NCI-H226 (cell line): Measurements from ENCODE around the gene SERINC1.
"Not testable (repeated sequence)": the region's sequence is repeated elsewhere in the genome, so short reads cannot be mapped to it uniquely, and the experiment has no call there.

Source experiments
- DNase-seq: peaks from one replicate; pipeline ENCODE4 v3.0.0-alpha.2; 2015

SERINC1 gene

DNA sequence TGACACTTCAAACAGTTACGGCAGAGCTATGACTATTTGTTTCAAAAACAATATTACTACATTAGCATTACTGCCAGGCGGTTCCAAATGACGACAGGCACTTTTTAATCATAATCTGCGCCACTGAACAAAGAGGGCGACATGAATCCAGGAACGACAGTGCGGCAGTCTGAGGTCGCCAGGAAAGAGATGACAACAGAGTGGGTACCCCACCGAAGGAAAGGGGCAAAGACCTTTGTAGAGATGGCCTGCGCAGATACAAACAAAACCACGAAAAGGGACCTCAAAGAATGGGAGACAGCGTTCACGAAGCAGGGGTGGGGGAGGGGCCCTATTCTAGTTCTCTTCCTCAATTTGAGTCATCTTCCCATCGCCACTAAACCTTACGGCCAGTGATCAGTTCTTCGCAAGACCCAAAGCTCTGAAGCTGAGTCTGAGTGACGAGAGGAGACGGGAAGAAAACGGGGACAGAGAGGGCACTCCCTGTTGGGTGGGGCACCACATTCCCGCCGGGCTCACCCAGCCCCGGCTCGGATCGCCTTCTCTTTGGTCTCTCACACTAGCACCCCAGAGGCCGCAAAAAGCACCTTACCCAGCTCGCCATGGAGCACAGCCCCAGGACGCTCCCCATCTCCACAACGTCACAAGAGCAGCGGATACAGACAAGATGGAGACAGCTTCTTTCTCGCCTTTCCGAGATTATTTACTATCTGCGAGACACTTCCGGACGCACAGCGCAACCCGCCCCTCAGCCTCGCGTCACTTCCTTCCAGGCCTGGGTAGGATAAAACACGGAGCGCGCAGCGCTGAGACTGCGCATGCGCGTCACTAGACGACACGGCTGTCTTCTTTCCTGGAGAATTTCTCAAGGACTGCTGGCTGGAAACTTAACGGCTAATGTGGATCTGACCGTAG is at the start of gene SERINC1:
Gene SERINC1 (minus strand): TSS at position 701 of the 915 bp plus-strand sequence. CDS start 70 bp downstream, at position 631.
- DNase-seq = peak; percentile 91

GRCh38 chr6:122511193-122511924 is 39.8 kb upstream of the SERINC1 start:
- DNase-seq = no peak

DNA sequence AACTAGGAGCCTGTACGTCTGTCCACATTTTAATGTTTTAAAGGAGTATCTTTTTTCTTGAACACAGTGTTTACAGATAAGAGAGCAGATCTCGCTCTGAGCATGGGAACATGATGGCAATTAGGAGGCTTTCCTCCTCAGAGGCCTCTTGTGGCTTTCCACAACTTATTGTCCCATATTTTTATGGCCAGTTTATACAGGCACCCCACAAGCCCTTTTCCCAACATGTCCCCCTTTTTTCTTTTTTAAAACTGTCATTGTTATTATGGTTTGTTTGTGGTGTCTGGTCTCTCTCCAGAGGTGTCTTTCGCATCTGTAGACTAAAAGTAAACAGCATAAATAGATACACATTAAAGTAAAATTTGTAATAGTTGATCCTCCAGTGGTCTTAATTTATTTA is 33.6 kb upstream of the SERINC1 start:
- not testable (repeated sequence) for DNase-seq

GRCh38 chr6:122501475-122501874 is 29.9 kb upstream of the SERINC1 start:
- no peak for DNase-seq

- DNase-seq = no peak
Observed at GRCh38 chr6:122495612-122496011, 24.0 kb upstream of the SERINC1 start.

- no peak for DNase-seq
Observed at GRCh38 chr6:122494665-122495272, 23.2 kb upstream of the SERINC1 start.

DNA sequence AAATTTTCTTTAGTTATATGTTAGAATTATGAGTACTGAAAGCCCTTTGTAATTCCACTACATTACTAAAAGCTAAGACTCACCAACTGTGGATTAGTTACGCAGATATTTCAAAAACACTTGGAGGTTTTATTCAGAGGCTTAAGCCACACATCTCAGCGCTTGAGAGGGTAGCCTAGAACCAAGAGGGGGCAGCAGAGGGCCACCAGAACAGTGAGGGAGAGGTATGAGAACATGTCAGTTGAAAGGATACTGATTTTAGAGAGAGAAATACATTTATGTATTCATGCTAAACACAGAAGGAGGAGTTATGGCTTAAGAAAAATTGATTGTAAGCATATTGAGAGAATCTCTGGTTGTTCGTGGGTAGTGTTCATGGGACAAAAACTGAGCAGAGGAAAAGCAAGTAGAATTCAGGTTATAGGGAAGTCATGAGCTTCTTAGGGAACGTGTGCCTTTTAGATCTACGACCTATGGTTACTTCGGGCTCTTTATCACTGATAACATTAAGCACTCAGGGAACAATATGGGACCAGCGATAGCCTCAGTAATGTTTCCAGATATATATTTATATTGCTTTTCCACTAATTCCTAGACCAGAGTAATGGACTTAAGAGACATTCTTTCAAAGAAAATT is 20.4 kb upstream of the SERINC1 start:
- DNase-seq = peak; percentile 39

- no peak for DNase-seq
Observed at GRCh38 chr6:122490607-122491006, 19.0 kb upstream of the SERINC1 start.

DNA sequence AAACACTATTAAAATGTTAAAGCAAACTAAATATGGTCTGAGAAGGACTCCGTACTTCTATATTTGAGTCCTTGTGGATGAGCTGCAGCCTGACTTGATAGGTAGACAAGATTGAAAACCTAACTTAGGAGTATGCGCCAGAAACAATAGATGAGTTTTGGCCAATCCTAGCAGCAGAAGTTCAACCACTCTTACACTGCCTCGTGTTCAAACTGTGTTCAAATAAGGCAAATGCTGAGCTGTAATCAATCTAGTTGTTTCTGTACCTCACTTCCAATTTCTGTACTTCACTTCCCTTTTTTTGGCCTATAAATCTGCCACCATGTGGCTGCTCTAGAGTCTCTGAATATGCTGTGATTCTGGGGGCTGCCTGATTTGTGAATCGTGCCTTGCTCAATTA is 13.2 kb upstream of the SERINC1 start:
- no peak for DNase-seq

- DNase-seq = no peak
Observed at GRCh38 chr6:122482750-122483080, 11.1 kb upstream of the SERINC1 start.

GRCh38 chr6:122476131-122476530 is 4.5 kb upstream of the SERINC1 start:
- DNase-seq = peak; percentile 9

DNA sequence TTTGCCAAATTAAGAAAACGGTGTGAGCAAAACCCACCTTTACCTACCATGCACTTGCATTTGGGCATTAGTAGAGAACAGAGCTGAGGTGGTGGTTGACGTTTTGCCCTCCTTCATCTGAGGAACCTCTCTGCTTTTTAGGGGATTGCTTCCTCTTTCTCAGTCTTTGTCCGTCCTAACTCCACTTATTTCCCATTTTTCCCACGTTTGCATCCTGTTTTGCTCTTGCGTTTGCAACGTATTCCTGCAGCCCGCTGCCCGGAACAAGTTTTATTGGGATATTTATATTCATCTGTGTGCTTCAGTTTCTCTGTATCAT is 374 bp upstream of the SERINC1 start:
- no peak for DNase-seq

- DNase-seq = no peak
Observed at GRCh38 chr6:122461885-122462284, 9.7 kb downstream of the SERINC1 start.

DNA sequence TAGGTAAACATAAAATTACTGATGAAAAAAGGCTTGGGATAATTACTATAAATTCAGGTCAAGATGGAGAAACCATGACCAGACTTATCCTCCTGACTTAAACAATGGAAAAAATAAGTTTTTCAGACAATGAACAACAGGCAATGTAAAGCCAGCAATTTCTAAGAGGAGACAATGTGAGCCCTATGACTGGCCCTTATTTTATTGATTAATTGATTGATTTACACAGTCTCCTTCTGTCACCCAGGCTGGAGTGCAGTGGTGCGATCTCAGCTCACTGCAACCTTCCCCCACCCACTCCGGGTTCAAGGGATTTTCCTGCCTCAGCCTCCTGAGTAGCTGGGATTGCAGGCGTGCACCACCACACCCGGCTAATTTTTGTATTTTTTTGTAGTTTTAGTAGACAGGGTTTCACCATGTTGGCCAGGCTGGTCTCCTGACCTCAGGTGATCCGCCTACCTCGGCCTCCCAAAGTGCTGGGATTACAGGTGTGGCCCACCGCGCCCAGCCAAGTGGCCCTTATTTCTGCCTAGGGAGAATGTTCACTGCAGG is 11.7 kb downstream of the SERINC1 start:
- DNase-seq = not testable (repeated sequence)

GRCh38 chr6:122459240-122459639 is 12.4 kb downstream of the SERINC1 start:
- no peak for DNase-seq

DNA sequence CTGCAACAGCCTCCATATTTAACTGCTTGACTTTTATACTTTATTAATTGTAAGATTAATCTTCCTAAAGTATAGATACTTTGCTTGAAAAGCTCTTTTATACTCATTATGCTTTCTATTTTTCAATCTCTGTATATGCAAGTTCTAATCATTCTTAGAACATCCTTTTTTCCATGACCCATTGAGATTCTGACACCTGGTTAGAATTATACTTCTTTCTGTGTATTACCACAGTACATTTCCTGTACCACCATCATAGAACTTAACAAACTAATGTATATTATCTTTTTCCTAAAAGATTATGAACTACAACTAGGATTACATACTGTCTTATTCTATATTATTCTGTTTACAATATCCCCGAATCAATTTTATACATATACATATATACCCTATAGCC is 13.5 kb downstream of the SERINC1 start:
- no peak for DNase-seq

DNA sequence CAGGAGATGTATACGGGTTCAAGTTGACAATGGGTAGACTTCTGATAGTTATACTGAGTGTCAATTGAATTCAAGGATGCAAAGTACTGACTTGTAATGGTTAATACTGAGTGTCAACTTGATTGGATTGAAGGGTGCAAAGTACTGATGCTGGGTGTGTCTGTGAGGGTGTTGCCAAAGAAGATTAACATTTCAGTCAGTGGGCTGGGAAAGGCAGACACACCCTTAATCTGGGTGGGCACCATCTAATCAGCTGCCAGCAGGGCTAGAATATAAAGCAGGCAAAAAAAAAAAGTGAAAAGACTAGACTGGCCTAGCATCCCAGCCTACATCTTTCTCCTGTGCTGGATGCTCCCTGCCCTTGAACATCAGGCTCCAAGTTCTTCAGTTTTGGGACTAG is 16.5 kb downstream of the SERINC1 start:
- DNase-seq = not testable (repeated sequence)

GRCh38 chr6:122454673-122455072 is 16.9 kb downstream of the SERINC1 start:
- DNase-seq = no peak

DNA sequence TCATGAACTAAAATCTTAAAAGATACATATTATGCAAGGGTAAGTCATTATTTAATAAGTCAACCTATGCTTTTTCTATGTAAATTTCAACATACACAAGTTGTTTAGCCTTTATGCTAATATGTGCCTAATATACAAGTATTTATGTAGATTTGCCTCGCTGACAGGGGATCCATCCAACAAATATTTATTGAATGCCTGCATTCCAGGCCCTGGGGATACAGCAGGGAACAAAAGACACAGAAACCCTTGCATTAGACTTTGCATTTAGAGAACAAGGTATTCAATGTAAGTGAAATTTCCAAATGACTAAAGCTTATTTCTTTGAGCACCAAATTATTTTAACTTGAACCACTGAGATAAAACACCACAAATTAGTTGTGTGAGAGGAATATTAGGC is 19.1 kb downstream of the SERINC1 start:
- DNase-seq = no peak

DNA sequence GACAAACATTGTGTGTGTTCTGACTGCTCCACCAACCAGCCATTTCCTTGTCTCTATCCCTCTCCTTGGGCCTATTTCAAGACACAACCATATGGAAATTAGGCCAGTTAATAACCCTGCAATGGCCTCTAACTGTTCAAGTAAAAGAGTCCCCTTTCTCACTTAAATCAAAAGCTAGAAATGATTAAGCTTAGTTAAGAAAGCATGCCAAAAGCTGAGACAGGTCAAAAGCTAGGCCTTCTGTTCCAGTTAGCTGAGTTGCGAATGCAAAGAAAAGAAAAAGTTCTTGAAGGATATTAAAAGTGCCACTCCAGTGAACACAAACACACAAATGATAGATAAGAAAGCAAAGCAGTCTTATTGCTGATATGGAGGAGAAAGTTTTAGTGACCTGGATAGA is 22.5 kb downstream of the SERINC1 start:
- no peak for DNase-seq

DNA sequence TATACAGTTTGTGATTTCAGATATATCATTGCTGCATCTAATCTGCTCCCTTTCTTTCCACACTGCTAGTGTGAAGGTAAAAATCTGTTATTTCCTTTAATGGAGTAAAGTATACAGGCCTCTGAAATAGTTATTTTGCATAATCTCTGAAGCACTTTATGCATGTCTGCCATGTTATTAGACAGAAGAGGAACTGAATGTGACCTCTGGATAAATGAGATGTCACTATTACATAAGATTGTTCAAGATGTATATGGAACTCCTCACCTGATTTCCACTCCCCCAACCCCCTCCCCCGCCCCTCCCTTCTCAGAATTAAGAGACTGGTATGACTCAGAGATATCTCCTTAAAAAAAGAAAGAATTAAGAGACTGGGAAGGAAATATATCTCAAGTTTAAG is 26.3 kb downstream of the SERINC1 start:
- DNase-seq = no peak

GRCh38 chr6:122438975-122439374 is 32.6 kb downstream of the SERINC1 start:
- DNase-seq = no peak

DNA sequence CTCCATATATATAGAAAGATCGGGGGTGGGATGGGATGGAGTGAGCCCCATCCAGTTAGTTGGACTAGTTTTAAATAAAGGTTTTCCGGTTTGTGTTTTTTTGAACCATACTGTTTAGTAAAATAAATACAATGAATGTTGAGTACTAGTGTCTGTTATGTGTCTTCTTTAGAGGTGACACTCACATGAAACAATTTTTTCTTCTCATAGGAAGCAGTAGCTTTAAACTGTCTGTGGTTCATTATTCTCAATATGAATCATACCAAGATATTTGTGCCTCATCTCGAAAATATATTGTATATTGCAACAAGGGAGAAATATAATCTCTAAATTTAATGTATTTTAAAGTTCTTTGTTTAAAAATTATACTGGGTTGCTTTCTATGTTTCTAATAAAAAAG is 38.8 kb downstream of the SERINC1 start:
- DNase-seq = no peak
